Measurements from ENCODE around the gene CNOT6.

GRCh38 chr5:180583738-180584137 lies 89.6 kb downstream of the CNOT6 start:
- no peak for TF ChIP-seq CTCF (IDR thresholded peaks at IDR 0.05)
- TF ChIP-seq POLR2A (IDR thresholded peaks at IDR 0.05): no peak

All from uterus (tissue), 2 donors.